VCaP (cell line): ENCODE measurements around the gene CEMIP.
"Not testable (repeated sequence)": the region's sequence is repeated elsewhere in the genome, so short reads cannot be mapped to it uniquely, and the experiment has no call there.

ENCODE experiments used
- H3K27ac ChIP-seq: fragments of 450-650 bp; 2 replicates; pipeline ENCODE4 v1.5.1; 2017
- TF ChIP-seq, protein P1 (sequence below): fragments of 450-650 bp; conservative IDR thresholded peaks from 2 replicates; pipeline ENCODE4 v1.5.1; 2017; ENCODE audit warnings: mild to moderate bottlenecking, moderate library complexity

The CEMIP gene

DNA sequence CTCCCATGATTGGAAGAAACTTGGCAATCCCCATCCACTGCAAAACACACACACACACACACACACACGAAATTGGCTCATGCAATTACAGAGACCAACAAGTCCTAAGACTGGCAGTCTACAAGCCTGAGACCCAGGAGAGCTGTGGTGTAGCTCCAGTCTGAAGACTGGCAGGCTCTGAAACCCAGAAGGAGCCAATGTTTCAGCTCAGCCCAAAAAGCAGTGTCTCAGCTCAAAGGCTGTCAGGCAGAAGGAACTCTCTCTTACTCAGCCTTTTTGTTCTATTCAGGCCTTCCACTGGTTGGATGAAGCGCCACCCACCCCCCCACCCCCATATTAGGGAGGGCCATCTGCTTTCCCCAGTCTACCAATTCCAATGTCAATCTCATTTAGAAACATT, 178.4 kb downstream of the CEMIP start:
- no peak overlapping the region for H3K27ac ChIP-seq
- TF ChIP-seq, protein P1, sequence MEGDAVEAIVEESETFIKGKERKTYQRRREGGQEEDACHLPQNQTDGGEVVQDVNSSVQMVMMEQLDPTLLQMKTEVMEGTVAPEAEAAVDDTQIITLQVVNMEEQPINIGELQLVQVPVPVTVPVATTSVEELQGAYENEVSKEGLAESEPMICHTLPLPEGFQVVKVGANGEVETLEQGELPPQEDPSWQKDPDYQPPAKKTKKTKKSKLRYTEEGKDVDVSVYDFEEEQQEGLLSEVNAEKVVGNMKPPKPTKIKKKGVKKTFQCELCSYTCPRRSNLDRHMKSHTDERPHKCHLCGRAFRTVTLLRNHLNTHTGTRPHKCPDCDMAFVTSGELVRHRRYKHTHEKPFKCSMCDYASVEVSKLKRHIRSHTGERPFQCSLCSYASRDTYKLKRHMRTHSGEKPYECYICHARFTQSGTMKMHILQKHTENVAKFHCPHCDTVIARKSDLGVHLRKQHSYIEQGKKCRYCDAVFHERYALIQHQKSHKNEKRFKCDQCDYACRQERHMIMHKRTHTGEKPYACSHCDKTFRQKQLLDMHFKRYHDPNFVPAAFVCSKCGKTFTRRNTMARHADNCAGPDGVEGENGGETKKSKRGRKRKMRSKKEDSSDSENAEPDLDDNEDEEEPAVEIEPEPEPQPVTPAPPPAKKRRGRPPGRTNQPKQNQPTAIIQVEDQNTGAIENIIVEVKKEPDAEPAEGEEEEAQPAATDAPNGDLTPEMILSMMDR, result no peak

DNA sequence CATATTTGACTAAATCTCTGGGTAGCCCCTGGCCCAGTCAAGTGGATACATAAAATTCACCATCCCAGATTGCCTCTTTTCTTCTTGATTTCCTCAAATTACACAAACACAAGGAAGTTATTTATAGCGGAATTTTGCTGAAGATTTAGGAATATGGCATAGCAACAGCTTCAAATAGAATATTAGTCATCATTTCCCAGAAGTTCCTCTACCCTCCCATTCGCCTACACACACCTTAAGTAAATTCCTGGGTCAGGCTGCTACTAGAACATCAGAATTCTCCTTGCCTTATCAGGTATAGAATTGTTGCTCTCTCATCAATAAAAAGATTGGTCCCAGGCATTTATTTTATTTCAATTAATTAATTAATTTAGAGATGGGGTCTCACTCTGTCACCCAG, 178.8 kb downstream of the CEMIP start:
- TF ChIP-seq, protein P1, result no peak
- H3K27ac ChIP-seq, result no peak overlapping the region

DNA sequence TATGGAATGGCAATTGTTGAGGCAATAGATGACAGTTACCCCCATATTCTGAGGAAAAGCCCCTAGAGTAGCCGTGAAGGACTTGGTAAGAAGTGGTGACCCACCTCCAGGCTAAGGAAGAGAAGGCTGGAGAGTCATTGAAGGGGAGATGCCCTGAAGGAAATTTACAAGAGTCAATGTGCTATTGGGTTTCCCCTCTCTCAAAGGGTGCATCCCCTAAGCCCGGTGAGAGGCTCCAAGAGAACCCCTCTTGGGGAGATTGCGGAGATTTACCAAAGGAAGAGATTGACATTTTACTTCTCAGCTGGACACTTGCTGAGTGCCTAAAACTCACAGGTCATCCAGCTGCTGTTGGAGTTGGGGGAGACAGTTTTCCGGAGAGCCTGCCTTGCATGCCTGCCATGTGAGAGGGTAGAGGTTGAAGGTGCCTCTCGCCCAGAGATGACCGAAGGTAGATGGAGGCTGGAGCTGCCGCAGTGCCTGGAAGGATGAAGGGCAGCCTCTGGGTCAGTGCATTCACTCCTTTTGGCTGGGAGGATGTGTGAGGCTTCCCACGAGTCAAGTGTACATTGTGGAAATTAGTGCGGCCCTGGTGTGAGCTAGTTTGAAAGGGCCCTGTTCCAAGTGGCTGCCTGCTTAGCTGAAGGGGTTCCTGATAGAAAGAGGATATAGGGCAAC, 179.8 kb downstream of the CEMIP start:
- no peak overlapping the region for H3K27ac ChIP-seq
- TF ChIP-seq, protein P1, result no peak

DNA sequence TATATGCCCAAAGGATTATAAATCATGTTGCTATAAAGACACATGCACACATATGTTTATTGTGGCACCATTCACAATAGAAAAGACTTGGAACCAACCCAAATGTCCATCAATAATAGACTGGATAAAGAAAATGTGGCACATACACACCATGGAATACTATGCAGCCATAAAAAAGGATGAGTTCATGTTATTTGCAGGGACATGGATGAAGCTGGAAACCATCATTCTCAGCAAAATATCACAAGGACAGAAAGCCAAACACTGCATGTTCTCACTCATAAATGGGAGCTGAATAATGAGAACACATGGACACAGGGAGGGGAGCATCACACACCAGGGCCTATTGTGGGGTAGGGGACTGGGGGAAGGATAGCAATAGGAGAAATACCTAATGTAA, 186.3 kb downstream of the CEMIP start:
- not testable (repeated sequence) for H3K27ac ChIP-seq

DNA sequence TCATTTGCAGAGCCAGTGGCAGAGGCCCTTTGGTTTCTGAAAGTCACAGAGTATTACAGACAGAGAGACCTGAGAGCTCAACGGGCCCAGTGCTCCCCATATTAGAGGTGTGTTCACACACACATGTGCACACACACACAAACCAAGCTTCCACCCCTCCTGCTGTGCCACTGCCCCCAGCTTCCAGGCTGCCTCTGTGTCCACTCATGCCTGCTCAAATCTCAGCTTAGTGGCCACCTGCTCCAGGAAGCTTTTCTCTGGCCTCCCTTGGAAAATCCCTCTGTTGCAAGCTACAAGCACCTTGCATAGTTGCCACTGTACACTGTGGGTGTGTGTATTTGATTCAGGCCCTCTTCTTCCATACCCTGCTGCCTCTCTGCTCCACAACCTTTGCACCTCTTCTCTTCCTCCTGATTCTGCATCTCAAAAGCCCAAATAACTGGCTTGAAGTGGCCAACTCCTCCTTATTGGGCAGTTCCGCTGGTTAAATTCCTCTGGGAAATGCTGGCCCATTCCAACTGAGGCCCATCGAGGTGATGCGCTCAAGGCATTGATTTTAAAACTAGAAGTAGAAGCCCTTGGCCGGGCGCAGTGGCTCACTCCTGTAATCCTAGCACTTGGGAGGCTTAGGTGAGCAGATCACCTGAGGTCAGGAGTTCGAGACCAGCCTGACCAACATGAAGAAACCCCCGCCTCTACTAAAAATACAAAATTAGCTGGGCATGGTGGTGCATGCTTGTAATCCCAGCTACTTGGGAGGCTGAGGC, 187.4 kb downstream of the CEMIP start:
- TF ChIP-seq, protein P1, result no peak
- H3K27ac ChIP-seq, result no peak overlapping the region

DNA sequence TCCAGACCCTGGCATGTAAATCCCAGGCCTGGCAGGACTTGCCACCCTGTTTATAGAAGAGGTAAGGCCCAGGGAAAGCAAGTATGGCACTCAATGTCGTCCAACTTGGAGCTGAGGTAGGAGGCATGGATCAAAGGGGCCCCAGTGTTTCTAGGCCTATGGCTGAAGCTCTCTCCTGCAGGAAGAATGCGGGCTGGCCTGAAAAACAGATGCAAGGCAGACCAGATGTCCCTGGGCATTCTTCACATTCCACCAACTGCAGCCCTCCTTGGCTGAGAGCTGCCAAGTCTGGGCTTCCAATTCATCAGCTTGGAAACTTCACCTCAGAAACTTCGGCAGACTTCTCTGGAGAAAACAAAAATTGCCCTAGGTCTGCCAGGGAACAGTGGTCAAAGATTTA, 188.3 kb downstream of the CEMIP start:
- TF ChIP-seq, protein P1, result no peak
- H3K27ac ChIP-seq, result no peak overlapping the region

DNA sequence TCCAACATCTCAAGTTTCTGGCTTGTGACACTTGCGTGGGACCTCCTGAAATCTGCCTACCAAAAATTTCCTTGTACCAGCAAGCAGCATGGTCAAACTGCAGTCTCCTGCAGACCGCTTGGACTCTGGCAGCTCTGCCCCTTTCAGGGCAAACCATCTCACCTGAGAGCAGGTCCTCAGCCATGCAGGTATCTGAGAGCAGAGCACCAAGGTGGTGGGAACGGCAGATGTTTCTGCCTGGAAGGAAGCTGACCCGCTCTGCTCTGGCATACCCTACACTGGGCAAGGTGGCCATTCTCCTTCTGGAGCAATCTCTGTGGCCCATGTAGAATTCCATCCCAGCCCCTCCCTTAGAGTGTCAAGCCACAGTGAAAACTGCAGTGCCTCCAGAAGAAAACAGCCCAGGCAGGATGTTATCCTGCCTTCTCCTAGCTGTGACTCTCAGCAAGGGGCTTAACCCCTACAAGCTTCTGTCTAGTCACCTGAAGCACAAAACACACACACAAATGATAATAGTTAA, 188.9 kb downstream of the CEMIP start:
- H3K27ac ChIP-seq, result no peak overlapping the region
- TF ChIP-seq, protein P1, result no peak

DNA sequence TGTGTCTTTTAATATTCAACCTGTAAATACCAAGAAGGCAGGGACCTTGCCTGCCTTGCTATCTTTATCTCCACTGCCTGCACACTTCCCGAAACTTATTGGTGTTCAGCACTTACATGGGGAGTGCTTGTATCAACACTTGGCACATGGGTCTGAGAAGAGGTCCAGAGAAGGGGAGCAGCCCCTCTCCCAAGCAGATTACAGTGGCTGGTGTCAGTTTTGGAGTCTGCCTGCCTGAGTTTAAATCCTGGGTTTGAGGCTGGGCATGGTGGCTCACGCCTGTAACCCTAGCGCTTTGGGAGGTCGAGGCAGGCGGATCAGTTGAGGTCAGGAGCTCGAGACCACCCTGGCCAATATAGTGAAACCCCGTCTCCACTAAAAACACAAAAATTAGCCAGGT, 190.1 kb downstream of the CEMIP start:
- no peak overlapping the region for H3K27ac ChIP-seq
- TF ChIP-seq, protein P1, result no peak
